Measurements from ENCODE around the gene SCNN1G.

DNA sequence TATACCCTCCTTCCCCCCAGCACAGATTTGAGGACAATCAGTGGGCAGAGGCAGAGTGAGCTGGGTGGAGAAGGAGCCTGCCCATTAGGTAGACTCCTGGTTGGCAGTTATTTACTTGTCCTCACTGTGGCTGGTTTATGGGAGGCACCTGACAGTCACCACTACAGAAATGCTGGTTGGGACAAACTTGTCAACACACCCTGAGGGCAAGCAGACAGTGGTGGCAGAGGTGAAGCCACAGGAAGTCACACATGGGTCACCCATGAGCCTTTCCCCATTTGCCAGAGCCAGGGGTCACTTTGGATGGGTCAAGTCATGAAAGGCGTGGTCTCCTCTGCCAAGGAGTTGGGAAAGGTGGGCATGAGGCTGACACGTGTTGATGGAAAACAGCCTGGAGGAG lies 6.4 kb downstream of the SCNN1G start:
- TF ChIP-seq, protein P1, sequence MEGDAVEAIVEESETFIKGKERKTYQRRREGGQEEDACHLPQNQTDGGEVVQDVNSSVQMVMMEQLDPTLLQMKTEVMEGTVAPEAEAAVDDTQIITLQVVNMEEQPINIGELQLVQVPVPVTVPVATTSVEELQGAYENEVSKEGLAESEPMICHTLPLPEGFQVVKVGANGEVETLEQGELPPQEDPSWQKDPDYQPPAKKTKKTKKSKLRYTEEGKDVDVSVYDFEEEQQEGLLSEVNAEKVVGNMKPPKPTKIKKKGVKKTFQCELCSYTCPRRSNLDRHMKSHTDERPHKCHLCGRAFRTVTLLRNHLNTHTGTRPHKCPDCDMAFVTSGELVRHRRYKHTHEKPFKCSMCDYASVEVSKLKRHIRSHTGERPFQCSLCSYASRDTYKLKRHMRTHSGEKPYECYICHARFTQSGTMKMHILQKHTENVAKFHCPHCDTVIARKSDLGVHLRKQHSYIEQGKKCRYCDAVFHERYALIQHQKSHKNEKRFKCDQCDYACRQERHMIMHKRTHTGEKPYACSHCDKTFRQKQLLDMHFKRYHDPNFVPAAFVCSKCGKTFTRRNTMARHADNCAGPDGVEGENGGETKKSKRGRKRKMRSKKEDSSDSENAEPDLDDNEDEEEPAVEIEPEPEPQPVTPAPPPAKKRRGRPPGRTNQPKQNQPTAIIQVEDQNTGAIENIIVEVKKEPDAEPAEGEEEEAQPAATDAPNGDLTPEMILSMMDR (IDR thresholded peaks at IDR 0.05), result no peak
- no peak for TF ChIP-seq POLR2A (IDR thresholded peaks at IDR 0.05; ENCODE audit: low read depth)
- no peak for TF ChIP-seq POLR2AphosphoS5 (IDR thresholded peaks at IDR 0.05)

Data from esophagus muscularis mucosa (tissue), 3 donors.